ENCODE data around the gene AHCYL2. TPM values are rescaled to one million over a fixed set of nuclear protein-coding genes. Genes with fewer than 3 reads are reported as not detected.

AHCYL2 gene
- total and polyA plus RNA-seq, 2 donors (not counting 1 experiment from before 2014, with no cell fraction given) = 8.8 to 26.2 TPM

DNA sequence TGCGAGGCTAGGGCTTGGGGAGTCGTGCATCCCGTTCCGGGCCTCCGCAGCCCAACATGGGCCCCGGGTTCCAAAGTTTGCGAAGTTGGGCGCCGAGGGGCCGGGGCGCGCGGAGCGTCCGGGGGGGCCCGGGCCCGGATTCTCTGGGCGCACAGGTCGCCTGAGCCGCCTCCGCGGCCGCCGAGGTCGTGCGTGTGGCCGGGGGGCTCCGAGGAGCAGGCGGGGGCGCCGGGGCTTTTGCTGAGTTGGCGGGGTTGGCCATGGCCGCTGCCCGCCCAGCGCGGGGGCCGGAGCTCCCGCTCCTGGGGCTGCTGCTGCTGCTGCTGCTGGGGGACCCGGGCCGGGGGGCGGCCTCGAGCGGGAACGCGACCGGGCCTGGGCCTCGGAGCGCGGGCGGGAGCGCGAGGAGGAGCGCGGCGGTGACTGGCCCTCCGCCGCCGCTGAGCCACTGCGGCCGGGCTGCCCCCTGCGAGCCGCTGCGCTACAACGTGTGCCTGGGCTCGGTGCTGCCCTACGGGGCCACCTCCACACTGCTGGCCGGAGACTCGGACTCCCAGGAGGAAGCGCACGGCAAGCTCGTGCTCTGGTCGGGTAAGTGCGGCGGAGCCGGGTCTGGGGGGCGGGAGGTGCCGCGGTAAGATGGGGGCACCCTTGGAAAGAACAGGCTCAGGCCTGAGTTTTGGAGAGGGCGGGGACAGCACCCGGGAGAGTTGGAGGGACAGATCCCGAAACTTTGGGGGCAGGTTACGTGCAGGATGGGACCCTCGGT, 35.8 kb upstream of the AHCYL2 start:
- no peak overlapping the region for H3K27ac ChIP-seq (ENCODE audit: low read length in 2 of 2)
- H3K79me2 ChIP-seq (ENCODE audit: control insufficient read depth, insufficient read depth, low read length) = no peaks in the 10 kb centered on the region
- Mint-ChIP-seq H3K9me3 (ENCODE audit: insufficient read depth) (no peaks in the 10 kb centered on the region), H3K4me1 (peaks cover 22% of the 10 kb centered on the region), H3K4me3 (peak overlapping the region; percentile 85), H3K27ac (peak overlapping the region; percentile 5), H3K27me3 (peaks cover 33% of the 10 kb centered on the region)
- H4K20me1 ChIP-seq (ENCODE audit: control insufficient read depth, insufficient read depth, low read length, poor library complexity, severe bottlenecking) = no peaks in the 10 kb centered on the region
- DNase-seq (peak; percentile 39), ATAC-seq (ENCODE audit: low read depth) (peak; percentile 25)
- under 1% methylated on average over 83 of the region's 83 CpGs for WGBS (ENCODE audit: insufficient coverage)
- TF ChIP-seq, protein P1, sequence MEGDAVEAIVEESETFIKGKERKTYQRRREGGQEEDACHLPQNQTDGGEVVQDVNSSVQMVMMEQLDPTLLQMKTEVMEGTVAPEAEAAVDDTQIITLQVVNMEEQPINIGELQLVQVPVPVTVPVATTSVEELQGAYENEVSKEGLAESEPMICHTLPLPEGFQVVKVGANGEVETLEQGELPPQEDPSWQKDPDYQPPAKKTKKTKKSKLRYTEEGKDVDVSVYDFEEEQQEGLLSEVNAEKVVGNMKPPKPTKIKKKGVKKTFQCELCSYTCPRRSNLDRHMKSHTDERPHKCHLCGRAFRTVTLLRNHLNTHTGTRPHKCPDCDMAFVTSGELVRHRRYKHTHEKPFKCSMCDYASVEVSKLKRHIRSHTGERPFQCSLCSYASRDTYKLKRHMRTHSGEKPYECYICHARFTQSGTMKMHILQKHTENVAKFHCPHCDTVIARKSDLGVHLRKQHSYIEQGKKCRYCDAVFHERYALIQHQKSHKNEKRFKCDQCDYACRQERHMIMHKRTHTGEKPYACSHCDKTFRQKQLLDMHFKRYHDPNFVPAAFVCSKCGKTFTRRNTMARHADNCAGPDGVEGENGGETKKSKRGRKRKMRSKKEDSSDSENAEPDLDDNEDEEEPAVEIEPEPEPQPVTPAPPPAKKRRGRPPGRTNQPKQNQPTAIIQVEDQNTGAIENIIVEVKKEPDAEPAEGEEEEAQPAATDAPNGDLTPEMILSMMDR (IDR thresholded peaks at IDR 0.05) = no peak
- TF ChIP-seq EZH2 (IDR thresholded peaks at IDR 0.05; ENCODE audit: borderline replicate concordance, insufficient read depth, low read depth, low read length, poor library complexity, severe bottlenecking) = no peak
- no peaks in the 10 kb centered on the region for H3K36me3 ChIP-seq (replicated peaks in 1 of 2; ENCODE audit: control extremely low read depth in 1 of 2, control insufficient read depth in 1 of 2, extremely low read depth in 1 of 2, insufficient read depth in 2 of 2, low read length in 1 of 2)
- peaks cover 0 to 36% (median 18%) of the 10 kb centered on the region in 4 experiments for H3K27me3 ChIP-seq (replicated peaks in 1 of 4; ENCODE audit: control extremely low read depth in 1 of 4, control insufficient read depth in 3 of 4, insufficient read depth in 4 of 4, low read length in 3 of 4)
- peak overlapping the region in 4 of 5 experiments; percentile 41 to 76 (median 57) for H3K4me3 ChIP-seq (ENCODE audit: control extremely low read depth in 1 of 5, extremely low read depth in 1 of 5, insufficient read depth in 1 of 5, low read depth in 2 of 5, low read length in 4 of 5)
- CTCF ChIA-PET = interaction anchor here (1.2 kb wide), 1 partner anchor 25 kb away, joined by 4 read pairs; no protein-coding TSS in a partner anchor
- H3K9me3 ChIP-seq (ENCODE audit: control extremely low read depth in 1 of 3, control insufficient read depth in 2 of 3, insufficient read depth in 1 of 3, low read length in 2 of 3) = no peaks in the 10 kb centered on the region
- peaks cover 15 to 17% of the 10 kb centered on the region in 2 donors for H3K4me1 ChIP-seq (ENCODE audit: control insufficient read depth in 2 of 2, insufficient read depth in 2 of 2, low read length in 2 of 2)
- H2AFZ ChIP-seq (ENCODE audit: insufficient read depth, low read depth, low read length, poor library complexity, severe bottlenecking) = peak overlapping the region; percentile 86
- peak overlapping the region; percentile 97 for H3K4me2 ChIP-seq (replicated peaks; ENCODE audit: low read depth, low read length, poor library complexity, severe bottlenecking)
- H3K9ac ChIP-seq (ENCODE audit: low read length) = peak overlapping the region; percentile 70
- POLR2A ChIA-PET = no interaction called here
- intact Hi-C loops (cut with micrococcal nuclease) = no loop called here

Data from B cell (primary cell).